Liver (tissue), 9 donors: Measurements from ENCODE around the gene TBC1D12. TPM values are rescaled to one million over a fixed set of nuclear protein-coding genes. Genes with fewer than 3 reads are reported as not detected.

ENCODE experiments used
- DNase-seq: peaks from one replicate; pipeline ENCODE4 v3.0.0-alpha.2; 2017; ENCODE audit warnings: low spot score
- H3K27ac ChIP-seq, 2 donors: one replicate each; pipeline ENCODE4 v1.7.0; 2013; ENCODE audit warnings: inconsistent platforms in 2 of 2, low read length in 2 of 2, control low read depth in 1 of 2, low read depth in 1 of 2, mild to moderate bottlenecking in 1 of 2
- H3K27me3 ChIP-seq, 4 donors: one replicate each; pipeline versions ENCODE4 v1.6.1 to v1.7.0; 2013; ENCODE audit warnings: low read length in 3 of 4, inconsistent platforms in 1 of 4, mild to moderate bottlenecking in 1 of 4, moderate library complexity in 1 of 4; ENCODE audit not compliant: control insufficient read depth in 4 of 4, insufficient read depth in 4 of 4
- H3K36me3 ChIP-seq, 4 donors: one replicate each; pipeline versions ENCODE4 v1.6.1 to v1.7.0; 2013; ENCODE audit warnings: low read length in 3 of 4, mild to moderate bottlenecking in 3 of 4, low read depth in 1 of 4, moderate library complexity in 1 of 4; ENCODE audit not compliant: control insufficient read depth in 4 of 4, insufficient read depth in 3 of 4
- H3K4me1 ChIP-seq, 4 donors: one replicate each; pipeline versions ENCODE4 v1.6.1 to v1.7.0; 2013; ENCODE audit warnings: low read length in 3 of 4, mild to moderate bottlenecking in 3 of 4, moderate library complexity in 1 of 4; ENCODE audit not compliant: control insufficient read depth in 4 of 4, insufficient read depth in 4 of 4
- H3K4me3 ChIP-seq, 3 donors: one replicate each; pipeline versions ENCODE4 v1.6.1 to v1.7.0; 2013; ENCODE audit warnings: low read length in 3 of 3, control low read depth in 1 of 3, low read depth in 1 of 3, mild to moderate bottlenecking in 1 of 3
- H3K9ac ChIP-seq, 2 donors: one replicate each; pipeline ENCODE4 v1.7.0; 2013; ENCODE audit warnings: low read length in 2 of 2, mild to moderate bottlenecking in 2 of 2, moderate library complexity in 2 of 2, control low read depth in 1 of 2, low read depth in 1 of 2
- H3K9me3 ChIP-seq, 4 donors: one replicate each; pipeline versions ENCODE4 v1.6.1 to v1.7.0; 2013; ENCODE audit warnings: low read length in 3 of 4; ENCODE audit not compliant: control insufficient read depth in 4 of 4
- EGR1 ChIP-seq, 2 donors: IDR thresholded peaks; 2 replicates each; pipeline ENCODE4 v1.6.1; 2016 to 2018; ENCODE audit warnings: antibody characterized with exemption in 2 of 2, low read depth in 2 of 2
- FOXA1 ChIP-seq: IDR thresholded peaks from 2 replicates; pipeline ENCODE4 v1.6.1; 2016; ENCODE audit warnings: antibody characterized with exemption
- FOXA2 ChIP-seq: IDR thresholded peaks from 2 replicates; pipeline ENCODE4 v1.6.1; 2016; ENCODE audit warnings: antibody characterized with exemption
- GABPA ChIP-seq, 2 donors: IDR thresholded peaks in 1 of 2; conservative IDR thresholded peaks in 1 of 2; 2 replicates each; pipeline ENCODE4 v1.6.1; 2016; ENCODE audit warnings: antibody characterized with exemption in 2 of 2, mild to moderate bottlenecking in 1 of 2, moderate library complexity in 1 of 2
- HNF4A ChIP-seq, 2 donors: conservative IDR thresholded peaks; 2 replicates each; pipeline ENCODE4 v1.6.1; 2016; ENCODE audit warnings: antibody characterized with exemption in 2 of 2, mild to moderate bottlenecking in 2 of 2
- HNF4G ChIP-seq: IDR thresholded peaks from 2 replicates; pipeline ENCODE4 v1.6.1; 2016; ENCODE audit warnings: antibody characterized with exemption
- NR2F2 ChIP-seq: IDR thresholded peaks from 2 replicates; pipeline ENCODE4 v1.6.1; 2016; ENCODE audit warnings: antibody characterized with exemption
- RAD21 ChIP-seq, 2 donors: IDR thresholded peaks; 2 replicates each; pipeline ENCODE4 v1.6.1; 2016; ENCODE audit warnings: antibody characterized with exemption in 2 of 2, mild to moderate bottlenecking in 2 of 2
- RXRA ChIP-seq, 2 donors: IDR thresholded peaks; 2 replicates each; pipeline ENCODE4 v1.6.1; 2017 to 2018; ENCODE audit warnings: antibody characterized with exemption in 2 of 2, mild to moderate bottlenecking in 1 of 2
- SP1 ChIP-seq: IDR thresholded peaks from 2 replicates; pipeline ENCODE4 v1.6.1; 2018; ENCODE audit warnings: antibody characterized with exemption, mild to moderate bottlenecking
- TAF1 ChIP-seq: conservative IDR thresholded peaks from 2 replicates; pipeline ENCODE4 v1.6.1; 2016; ENCODE audit warnings: antibody characterized with exemption, mild to moderate bottlenecking
- YY1 ChIP-seq: IDR thresholded peaks from 2 replicates; pipeline ENCODE4 v1.6.1; 2016; ENCODE audit warnings: antibody characterized with exemption, mild to moderate bottlenecking
- WGBS: extraction: QIAGEN DNeasy Blood & Tissue Kit; methylation state at CpG from one replicate; pipeline ENCODE4 v1.1.7; 2013; 5-methylcytosine and 5-hydroxymethylcytosine counted together
- polyA plus RNA-seq, 2 donors: library from polyadenylated mRNA; stranded (reverse) in 1 of 2; unstranded in 1 of 2; fragments of 200-250 nt in 1 of 2; fragments of >200 nt in 1 of 2; fragmentation: Nextera tagmentation in 1 of 2; extraction: Ambion mirVana in 1 of 2; gene quantifications; one replicate each; pipeline versions ENCODE4 v1.2.1 to v1.2.3, GENCODE V29; 2013 to 2015
- total RNA-seq, 2 donors: library from RNA; depleted of rRNA; stranded (reverse); fragments of >200 nt; gene quantifications; one replicate each; pipeline ENCODE4 v1.2.3, GENCODE V29; 2014
- TF ChIP-seq, protein P1 (sequence below): IDR thresholded peaks from 2 replicates; pipeline ENCODE4 v1.6.1; 2016; ENCODE audit warnings: antibody characterized with exemption
- TF ChIP-seq, protein P2 (sequence below): fragments of 150-350 bp; IDR thresholded peaks from 2 replicates; pipeline ENCODE4 v1.5.1; 2017; ENCODE audit warnings: improper control_type of control experiment, low read depth, low read length; ENCODE audit not compliant: missing input control
- TF ChIP-seq, protein P3 (sequence below): IDR thresholded peaks from 2 replicates; pipeline ENCODE4 v1.6.1; 2016; ENCODE audit warnings: antibody characterized with exemption
- TF ChIP-seq, protein P4 (sequence below): IDR thresholded peaks from 2 replicates; pipeline ENCODE4 v1.6.1; 2016; ENCODE audit warnings: antibody characterized with exemption, mild to moderate bottlenecking
- TF ChIP-seq, protein P5 (sequence below): IDR thresholded peaks from 2 replicates; pipeline ENCODE4 v1.6.1; 2016; ENCODE audit warnings: antibody characterized with exemption
- donor health status: healthy.
- donor health status: healthy.
- donor health status: healthy.
- donor health status: healthy.
- donor health status: healthy.

Gene TBC1D12
- total and polyA plus RNA-seq, 4 donors = 2.6 to 7.5 (median 5.0) TPM

DNA sequence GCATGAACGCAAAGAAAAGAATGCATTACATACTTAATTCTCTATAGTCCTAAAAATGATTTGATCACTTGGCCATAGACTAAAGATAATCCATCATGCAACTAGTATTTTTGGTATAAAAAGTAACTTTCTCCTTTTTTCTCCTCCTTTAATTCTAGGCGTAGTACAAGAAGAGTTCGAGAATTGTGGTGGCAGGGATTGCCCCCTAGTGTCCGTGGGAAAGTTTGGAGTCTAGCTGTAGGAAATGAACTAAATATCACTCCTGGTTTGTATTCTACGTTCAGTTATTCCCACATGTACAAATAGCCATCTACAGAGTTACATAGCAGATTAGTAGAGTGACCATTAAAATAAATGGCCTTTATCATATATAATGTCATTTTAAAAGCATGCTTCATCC, 97.7 kb downstream of the TBC1D12 start:
- no peak overlapping the region for H3K4me3 ChIP-seq
- H3K27ac ChIP-seq = no peak overlapping the region
- no peaks in the 10 kb centered on the region for H3K9me3 ChIP-seq
- no peaks in the 10 kb centered on the region for H3K4me1 ChIP-seq
- H3K36me3 ChIP-seq = peaks cover 0 to 2% (median 0%) of the 10 kb centered on the region in 4 donors
- H3K27me3 ChIP-seq = no peaks in the 10 kb centered on the region
- TF ChIP-seq, protein P1, sequence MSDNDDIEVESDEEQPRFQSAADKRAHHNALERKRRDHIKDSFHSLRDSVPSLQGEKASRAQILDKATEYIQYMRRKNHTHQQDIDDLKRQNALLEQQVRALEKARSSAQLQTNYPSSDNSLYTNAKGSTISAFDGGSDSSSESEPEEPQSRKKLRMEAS = no peak
- TF ChIP-seq, protein P2, sequence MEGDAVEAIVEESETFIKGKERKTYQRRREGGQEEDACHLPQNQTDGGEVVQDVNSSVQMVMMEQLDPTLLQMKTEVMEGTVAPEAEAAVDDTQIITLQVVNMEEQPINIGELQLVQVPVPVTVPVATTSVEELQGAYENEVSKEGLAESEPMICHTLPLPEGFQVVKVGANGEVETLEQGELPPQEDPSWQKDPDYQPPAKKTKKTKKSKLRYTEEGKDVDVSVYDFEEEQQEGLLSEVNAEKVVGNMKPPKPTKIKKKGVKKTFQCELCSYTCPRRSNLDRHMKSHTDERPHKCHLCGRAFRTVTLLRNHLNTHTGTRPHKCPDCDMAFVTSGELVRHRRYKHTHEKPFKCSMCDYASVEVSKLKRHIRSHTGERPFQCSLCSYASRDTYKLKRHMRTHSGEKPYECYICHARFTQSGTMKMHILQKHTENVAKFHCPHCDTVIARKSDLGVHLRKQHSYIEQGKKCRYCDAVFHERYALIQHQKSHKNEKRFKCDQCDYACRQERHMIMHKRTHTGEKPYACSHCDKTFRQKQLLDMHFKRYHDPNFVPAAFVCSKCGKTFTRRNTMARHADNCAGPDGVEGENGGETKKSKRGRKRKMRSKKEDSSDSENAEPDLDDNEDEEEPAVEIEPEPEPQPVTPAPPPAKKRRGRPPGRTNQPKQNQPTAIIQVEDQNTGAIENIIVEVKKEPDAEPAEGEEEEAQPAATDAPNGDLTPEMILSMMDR = peak; percentile 26
- TF ChIP-seq RAD21 (IDR thresholded peaks at IDR 0.05) = peak; percentile 51 to 78
- H3K9ac ChIP-seq = no peak overlapping the region
- DNase-seq = no peak
- 81% methylated on average over 5 of the region's 5 CpGs for WGBS

DNA sequence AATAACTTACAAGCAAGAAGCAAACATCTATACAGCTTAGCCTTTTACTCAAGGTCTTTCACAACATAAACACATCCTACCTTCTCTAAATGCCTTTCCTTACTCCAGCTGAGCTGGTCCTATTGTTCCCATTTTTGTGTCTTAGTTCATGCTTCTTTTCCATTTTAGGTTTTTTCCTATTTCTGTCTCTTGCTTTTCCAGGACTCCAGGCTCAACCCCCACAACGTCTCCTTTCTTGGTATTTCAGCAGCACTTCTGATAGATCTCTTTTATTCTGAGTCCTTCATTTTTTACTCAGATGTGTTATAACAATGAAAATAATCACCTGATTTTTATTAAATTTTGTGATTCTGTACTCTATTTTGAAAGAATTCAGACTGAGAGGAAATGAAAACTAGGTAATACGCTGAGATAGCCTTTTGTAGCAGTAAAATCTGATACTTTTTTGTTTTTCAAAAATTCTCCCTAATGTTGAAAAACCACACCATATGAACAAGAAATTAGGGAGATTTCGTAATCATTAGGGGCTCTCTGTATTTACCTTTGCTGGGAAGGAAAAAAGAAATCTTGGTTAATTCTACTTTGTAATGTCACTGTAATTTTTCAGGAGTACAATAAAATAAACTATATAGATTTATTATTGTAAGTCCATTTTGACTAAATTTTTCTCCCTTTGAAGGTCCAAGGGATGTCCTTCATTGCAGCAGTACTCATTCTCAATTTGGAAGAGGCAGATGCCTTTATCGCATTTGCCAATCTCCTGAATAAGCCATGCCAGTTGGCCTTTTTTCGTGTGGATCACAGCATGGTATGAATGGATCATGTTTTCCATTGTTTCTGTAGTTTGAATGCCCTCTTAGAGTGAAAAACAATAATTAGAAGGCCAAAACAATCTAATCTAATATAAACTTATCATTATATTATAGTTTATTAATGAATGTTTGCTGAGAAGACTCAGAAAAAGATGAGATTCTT, 119.2 kb downstream of the TBC1D12 start:
- TF ChIP-seq RAD21 (IDR thresholded peaks at IDR 0.05) (no peak), SP1 (no peak), FOXA1 (no peak), GABPA (IDR thresholded peaks at IDR 0.05 in 1 of 2, conservative IDR thresholded peaks at IDR 0.05 in 1 of 2) (no peak), HNF4G (no peak), YY1 (no peak), TAF1 (no peak), EGR1 (IDR thresholded peaks at IDR 0.05; ENCODE audit: low read depth in 2 of 2) (no peak), RXRA (IDR thresholded peaks at IDR 0.05) (no peak), HNF4A (conservative IDR thresholded peaks at IDR 0.05) (no peak), FOXA2 (no peak), NR2F2 (no peak)
- TF ChIP-seq, protein P3, sequence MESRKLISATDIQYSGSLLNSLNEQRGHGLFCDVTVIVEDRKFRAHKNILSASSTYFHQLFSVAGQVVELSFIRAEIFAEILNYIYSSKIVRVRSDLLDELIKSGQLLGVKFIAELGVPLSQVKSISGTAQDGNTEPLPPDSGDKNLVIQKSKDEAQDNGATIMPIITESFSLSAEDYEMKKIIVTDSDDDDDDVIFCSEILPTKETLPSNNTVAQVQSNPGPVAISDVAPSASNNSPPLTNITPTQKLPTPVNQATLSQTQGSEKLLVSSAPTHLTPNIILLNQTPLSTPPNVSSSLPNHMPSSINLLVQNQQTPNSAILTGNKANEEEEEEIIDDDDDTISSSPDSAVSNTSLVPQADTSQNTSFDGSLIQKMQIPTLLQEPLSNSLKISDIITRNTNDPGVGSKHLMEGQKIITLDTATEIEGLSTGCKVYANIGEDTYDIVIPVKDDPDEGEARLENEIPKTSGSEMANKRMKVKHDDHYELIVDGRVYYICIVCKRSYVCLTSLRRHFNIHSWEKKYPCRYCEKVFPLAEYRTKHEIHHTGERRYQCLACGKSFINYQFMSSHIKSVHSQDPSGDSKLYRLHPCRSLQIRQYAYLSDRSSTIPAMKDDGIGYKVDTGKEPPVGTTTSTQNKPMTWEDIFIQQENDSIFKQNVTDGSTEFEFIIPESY = no peak
- TF ChIP-seq, protein P4, sequence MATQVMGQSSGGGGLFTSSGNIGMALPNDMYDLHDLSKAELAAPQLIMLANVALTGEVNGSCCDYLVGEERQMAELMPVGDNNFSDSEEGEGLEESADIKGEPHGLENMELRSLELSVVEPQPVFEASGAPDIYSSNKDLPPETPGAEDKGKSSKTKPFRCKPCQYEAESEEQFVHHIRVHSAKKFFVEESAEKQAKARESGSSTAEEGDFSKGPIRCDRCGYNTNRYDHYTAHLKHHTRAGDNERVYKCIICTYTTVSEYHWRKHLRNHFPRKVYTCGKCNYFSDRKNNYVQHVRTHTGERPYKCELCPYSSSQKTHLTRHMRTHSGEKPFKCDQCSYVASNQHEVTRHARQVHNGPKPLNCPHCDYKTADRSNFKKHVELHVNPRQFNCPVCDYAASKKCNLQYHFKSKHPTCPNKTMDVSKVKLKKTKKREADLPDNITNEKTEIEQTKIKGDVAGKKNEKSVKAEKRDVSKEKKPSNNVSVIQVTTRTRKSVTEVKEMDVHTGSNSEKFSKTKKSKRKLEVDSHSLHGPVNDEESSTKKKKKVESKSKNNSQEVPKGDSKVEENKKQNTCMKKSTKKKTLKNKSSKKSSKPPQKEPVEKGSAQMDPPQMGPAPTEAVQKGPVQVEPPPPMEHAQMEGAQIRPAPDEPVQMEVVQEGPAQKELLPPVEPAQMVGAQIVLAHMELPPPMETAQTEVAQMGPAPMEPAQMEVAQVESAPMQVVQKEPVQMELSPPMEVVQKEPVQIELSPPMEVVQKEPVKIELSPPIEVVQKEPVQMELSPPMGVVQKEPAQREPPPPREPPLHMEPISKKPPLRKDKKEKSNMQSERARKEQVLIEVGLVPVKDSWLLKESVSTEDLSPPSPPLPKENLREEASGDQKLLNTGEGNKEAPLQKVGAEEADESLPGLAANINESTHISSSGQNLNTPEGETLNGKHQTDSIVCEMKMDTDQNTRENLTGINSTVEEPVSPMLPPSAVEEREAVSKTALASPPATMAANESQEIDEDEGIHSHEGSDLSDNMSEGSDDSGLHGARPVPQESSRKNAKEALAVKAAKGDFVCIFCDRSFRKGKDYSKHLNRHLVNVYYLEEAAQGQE = no peak
- TF ChIP-seq, protein P5, sequence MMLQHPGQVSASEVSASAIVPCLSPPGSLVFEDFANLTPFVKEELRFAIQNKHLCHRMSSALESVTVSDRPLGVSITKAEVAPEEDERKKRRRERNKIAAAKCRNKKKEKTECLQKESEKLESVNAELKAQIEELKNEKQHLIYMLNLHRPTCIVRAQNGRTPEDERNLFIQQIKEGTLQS = no peak
- TF ChIP-seq, protein P2 = no peak
- Histone ChIP-seq H3K27me3 (no peaks in the 10 kb centered on the region), H3K4me1 (no peaks in the 10 kb centered on the region), H3K27ac (no peak overlapping the region), H3K36me3 (no peaks in the 10 kb centered on the region), H3K9ac (no peak overlapping the region), H3K9me3 (no peaks in the 10 kb centered on the region), H3K4me3 (no peak overlapping the region)
- 96% methylated on average over 5 of the region's 5 CpGs for WGBS
- no peak for DNase-seq
